Activated CD4-positive, alpha-beta memory T cell treated with anti-CD3 and anti-CD28 coated beads for 36 hours (primary cell): Measurements from ENCODE around the gene ABR. TPM values are rescaled to one million over a fixed set of nuclear protein-coding genes. Genes with fewer than 3 reads are reported as not detected.
A peak's percentile ranks its signal among the peaks of the same experiment; 100 is the strongest.
"Not testable (repeated sequence)": the region's sequence is repeated elsewhere in the genome, so short reads cannot be mapped to it uniquely, and the experiment has no call there.

Experiments
- CTCF ChIA-PET: fragments of 350-600 bp; sonication (Branson Sonifier 250); formaldehyde crosslinking; loops from one replicate; lab custom pipeline; 2021; ENCODE audit warnings: antibody characterized with exemption, inconsistent platforms; lab: Charles Lee
- POLR2A ChIA-PET: fragments of 350-600 bp; sonication (Branson Sonifier 250); formaldehyde crosslinking; loops from one replicate; lab custom pipeline; 2021; ENCODE audit warnings: antibody characterized with exemption; lab: Charles Lee
- DNase-seq: peaks from one replicate; pipeline ENCODE4 v3.0.0-alpha.2; 2020
- H3K27ac Mint-ChIP-seq: one replicate; pipeline ENCODE4 v1.8.0; 2021; ENCODE audit warnings: mixed read lengths
- H3K27me3 Mint-ChIP-seq: one replicate; pipeline ENCODE4 v1.8.0; 2021; ENCODE audit warnings: mixed read lengths
- H3K36me3 Mint-ChIP-seq: one replicate; pipeline ENCODE4 v1.8.0; 2021; ENCODE audit warnings: mixed read lengths
- H3K4me1 Mint-ChIP-seq: one replicate; pipeline ENCODE4 v1.8.0; 2021; ENCODE audit warnings: low read depth, mixed read lengths
- H3K4me3 Mint-ChIP-seq: one replicate; pipeline ENCODE4 v1.8.0; 2021; ENCODE audit warnings: mild to moderate bottlenecking, mixed read lengths
- H3K9me3 Mint-ChIP-seq: one replicate; pipeline ENCODE4 v1.8.0; 2021; ENCODE audit warnings: mixed read lengths
- intact Hi-C: fragments of 100-400 bp; cut with micrococcal nuclease; formaldehyde crosslinking; loops from one replicate; pipeline ENCODE4 v1.15.1; 2023
- total RNA-seq, 2 experiments: library from RNA; stranded (reverse); gene quantifications; one replicate each; pipeline ENCODE4 v1.2.3, GENCODE V29; 2021

Gene ABR
- total RNA-seq, 2 experiments from 2014 or later: 50.3 to 54.5 TPM

- DNase-seq, H3K4me1 Mint-ChIP-seq, H3K27ac Mint-ChIP-seq, H3K27me3 Mint-ChIP-seq, intact Hi-C loops, POLR2A ChIA-PET, CTCF ChIA-PET, H3K4me3 Mint-ChIP-seq: not testable (repeated sequence)
- H3K9me3 Mint-ChIP-seq: peaks cover 11% of the 10 kb centered on the region
- H3K36me3 Mint-ChIP-seq: peaks cover 35% of the 10 kb centered on the region
Measured at GRCh38 chr17:1065416-1065815, 114.4 kb downstream of the ABR start.

GRCh38 chr17:1060991-1061390 lies 118.8 kb downstream of the ABR start:
- Mint-ChIP-seq H3K9me3 (peaks cover 3% of the 10 kb centered on the region), H3K27ac (no peak overlapping the region), H3K27me3 (no peaks in the 10 kb centered on the region), H3K4me3 (no peak overlapping the region), H3K4me1 (peaks cover 2% of the 10 kb centered on the region), H3K36me3 (peaks cover 20% of the 10 kb centered on the region)
- ChIA-PET CTCF (no interaction called here), POLR2A (no interaction called here)
- peak; percentile 69 for DNase-seq
- intact Hi-C loops: no loop called here

- no peaks in the 10 kb centered on the region for H3K9me3 Mint-ChIP-seq
- ChIA-PET CTCF (interaction anchor here (0.8 to 2.2 kb wide), 10 partner anchors 10 to 273 kb away, joined by 3 to 39 read pairs (median 4); no protein-coding TSS in a partner anchor), POLR2A (no interaction called here)
- H3K27me3 Mint-ChIP-seq: no peaks in the 10 kb centered on the region
- DNase-seq: no peak
- peaks cover 14% of the 10 kb centered on the region for H3K36me3 Mint-ChIP-seq
- intact Hi-C loops: loop anchor here (2.0 kb wide), 1 partner anchor 128 kb away; no protein-coding TSS in a partner anchor
- peaks cover 2% of the 10 kb centered on the region for H3K4me1 Mint-ChIP-seq
- H3K4me3 Mint-ChIP-seq: no peak overlapping the region
- no peak overlapping the region for H3K27ac Mint-ChIP-seq
Measured at GRCh38 chr17:1059131-1059795, 120.5 kb downstream of the ABR start.

- peak; percentile 78 for DNase-seq
- Mint-ChIP-seq H3K27me3 (no peaks in the 10 kb centered on the region), H3K9me3 (no peaks in the 10 kb centered on the region), H3K4me3 (no peak overlapping the region), H3K4me1 (peaks cover 2% of the 10 kb centered on the region), H3K27ac (no peak overlapping the region), H3K36me3 (peaks cover 17% of the 10 kb centered on the region)
- CTCF ChIA-PET: interaction anchor here (0.6 to 2.2 kb wide), 27 partner anchors 9 to 274 kb away, joined by 3 to 39 read pairs (median 3); no protein-coding TSS in a partner anchor
- POLR2A ChIA-PET: no interaction called here
- intact Hi-C loops: loop anchor here (2.0 kb wide), 1 partner anchor 128 kb away; no protein-coding TSS in a partner anchor
Measured at GRCh38 chr17:1058423-1059130, 121.2 kb downstream of the ABR start.

GRCh38 chr17:1056761-1057160 lies 123.0 kb downstream of the ABR start:
- no peak overlapping the region for H3K27ac Mint-ChIP-seq
- H3K27me3 Mint-ChIP-seq: no peaks in the 10 kb centered on the region
- intact Hi-C loops: no loop called here
- no peaks in the 10 kb centered on the region for H3K9me3 Mint-ChIP-seq
- H3K4me3 Mint-ChIP-seq: no peak overlapping the region
- H3K4me1 Mint-ChIP-seq: peaks cover 2% of the 10 kb centered on the region
- POLR2A ChIA-PET: no interaction called here
- DNase-seq: no peak
- peaks cover 17% of the 10 kb centered on the region for H3K36me3 Mint-ChIP-seq
- CTCF ChIA-PET: interaction anchor here (0.6 to 2.2 kb wide), 23 partner anchors 9 to 275 kb away, joined by 3 to 26 read pairs (median 3); partner anchors contain the start of genes GLOD4, MRM3 and TIMM22

- H3K36me3 Mint-ChIP-seq: peaks cover 17% of the 10 kb centered on the region
- no peaks in the 10 kb centered on the region for H3K9me3 Mint-ChIP-seq
- CTCF ChIA-PET: interaction anchor here (0.6 to 2.2 kb wide), 28 partner anchors 8 to 274 kb away, joined by 3 to 26 read pairs (median 3); partner anchors contain the start of genes GLOD4, MRM3 and TIMM22
- H3K4me1 Mint-ChIP-seq: peaks cover 2% of the 10 kb centered on the region
- POLR2A ChIA-PET: no interaction called here
- no peaks in the 10 kb centered on the region for H3K27me3 Mint-ChIP-seq
- peak; percentile 53 for DNase-seq
- no peak overlapping the region for H3K27ac Mint-ChIP-seq
- H3K4me3 Mint-ChIP-seq: no peak overlapping the region
- intact Hi-C loops: no loop called here
Measured at GRCh38 chr17:1055751-1056645, 123.8 kb downstream of the ABR start.

GRCh38 chr17:1055231-1055630 lies 124.5 kb downstream of the ABR start:
- Mint-ChIP-seq H3K27ac (no peak overlapping the region), H3K4me1 (no peaks in the 10 kb centered on the region), H3K4me3 (no peak overlapping the region), H3K9me3 (no peaks in the 10 kb centered on the region), H3K27me3 (no peaks in the 10 kb centered on the region), H3K36me3 (peaks cover 17% of the 10 kb centered on the region)
- intact Hi-C loops: no loop called here
- ChIA-PET CTCF (interaction anchor here (0.6 to 2.2 kb wide), 7 partner anchors 12 to 390 kb away, joined by 3 to 14 read pairs (median 3); no protein-coding TSS in a partner anchor), POLR2A (no interaction called here)
- no peak for DNase-seq

- H3K36me3 Mint-ChIP-seq: peaks cover 18% of the 10 kb centered on the region
- DNase-seq: no peak
- no peaks in the 10 kb centered on the region for H3K27me3 Mint-ChIP-seq
- ChIA-PET CTCF (interaction anchor here (1.5 kb wide), 1 partner anchor 230 kb away, joined by 3 read pairs; no protein-coding TSS in a partner anchor), POLR2A (no interaction called here)
- no peak overlapping the region for H3K4me3 Mint-ChIP-seq
- no peaks in the 10 kb centered on the region for H3K4me1 Mint-ChIP-seq
- H3K9me3 Mint-ChIP-seq: no peaks in the 10 kb centered on the region
- H3K27ac Mint-ChIP-seq: no peak overlapping the region
- intact Hi-C loops: no loop called here
Measured at GRCh38 chr17:1054656-1055055, 125.1 kb downstream of the ABR start.

- ChIA-PET CTCF (no interaction called here), POLR2A (no interaction called here)
- DNase-seq: no peak
- no peak overlapping the region for H3K27ac Mint-ChIP-seq
- intact Hi-C loops: no loop called here
- H3K9me3 Mint-ChIP-seq: no peaks in the 10 kb centered on the region
- no peaks in the 10 kb centered on the region for H3K4me1 Mint-ChIP-seq
- no peaks in the 10 kb centered on the region for H3K27me3 Mint-ChIP-seq
- H3K4me3 Mint-ChIP-seq: no peak overlapping the region
- H3K36me3 Mint-ChIP-seq: peaks cover 14% of the 10 kb centered on the region
Measured at GRCh38 chr17:1053661-1054360, 126.0 kb downstream of the ABR start.

- intact Hi-C loops: no loop called here
- DNase-seq: no peak
- H3K36me3 Mint-ChIP-seq: peaks cover 9% of the 10 kb centered on the region
- H3K4me3 Mint-ChIP-seq: no peak overlapping the region
- ChIA-PET CTCF (no interaction called here), POLR2A (no interaction called here)
- no peaks in the 10 kb centered on the region for H3K9me3 Mint-ChIP-seq
- no peaks in the 10 kb centered on the region for H3K27me3 Mint-ChIP-seq
- H3K4me1 Mint-ChIP-seq: no peaks in the 10 kb centered on the region
- no peak overlapping the region for H3K27ac Mint-ChIP-seq
Measured at GRCh38 chr17:1050996-1051925, 128.5 kb downstream of the ABR start.
